Occipital lobe (tissue), 2 donors: Measurements from ENCODE around the gene LIN7A. TPM values are rescaled to one million over a fixed set of nuclear protein-coding genes. Genes with fewer than 3 reads are reported as not detected.
"Not testable (repeated sequence)": the region's sequence is repeated elsewhere in the genome, so short reads cannot be mapped to it uniquely, and the experiment has no call there.

Experiments used
- DNase-seq: peaks from one replicate; lab custom pipeline; 2025; lab: John Stamatoyannopoulos, UW
- total RNA-seq: library from RNA; depleted of rRNA; stranded (reverse); fragments of >200 nt; gene quantifications from one replicate; pipeline ENCODE4 v1.2.3, GENCODE V29; 2014

LIN7A gene
- total RNA-seq, 1 donor from 2014 or later: 37.7 TPM

DNA sequence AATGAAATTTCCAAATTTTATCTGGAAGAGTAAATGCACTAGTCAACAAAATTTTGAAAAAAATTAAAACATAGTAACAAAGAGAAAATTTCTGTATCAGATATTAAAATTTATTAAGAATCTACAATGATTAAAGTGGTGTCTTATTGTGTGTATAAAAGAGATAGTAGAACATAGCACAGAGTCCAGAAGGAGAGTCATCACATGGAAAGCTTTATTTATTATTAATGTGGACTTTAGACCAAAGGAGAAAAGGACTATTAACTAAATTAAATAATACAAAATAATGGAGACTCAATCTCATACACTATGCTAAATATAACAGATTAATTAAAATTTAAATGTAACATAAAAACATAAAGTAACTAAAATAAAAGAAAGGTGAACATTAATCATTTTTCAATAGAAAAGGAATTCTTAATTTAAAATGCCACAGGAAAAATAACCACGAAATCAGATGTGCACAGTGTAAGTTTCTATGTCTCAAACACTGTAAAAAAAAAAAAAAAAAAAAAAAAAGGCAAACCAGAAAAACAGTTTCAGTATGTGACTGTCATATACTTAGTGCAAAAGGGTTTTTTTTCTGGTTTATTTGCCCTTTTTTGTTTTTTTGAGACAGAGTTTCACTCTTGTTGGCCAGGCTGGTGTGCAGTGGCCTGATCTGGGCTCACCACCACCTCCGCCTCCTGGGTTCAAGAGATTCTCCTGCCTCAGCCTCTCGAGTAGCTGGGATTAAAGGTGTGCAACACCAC is 125.6 kb downstream of the LIN7A start:
- DNase-seq: no peak

DNA sequence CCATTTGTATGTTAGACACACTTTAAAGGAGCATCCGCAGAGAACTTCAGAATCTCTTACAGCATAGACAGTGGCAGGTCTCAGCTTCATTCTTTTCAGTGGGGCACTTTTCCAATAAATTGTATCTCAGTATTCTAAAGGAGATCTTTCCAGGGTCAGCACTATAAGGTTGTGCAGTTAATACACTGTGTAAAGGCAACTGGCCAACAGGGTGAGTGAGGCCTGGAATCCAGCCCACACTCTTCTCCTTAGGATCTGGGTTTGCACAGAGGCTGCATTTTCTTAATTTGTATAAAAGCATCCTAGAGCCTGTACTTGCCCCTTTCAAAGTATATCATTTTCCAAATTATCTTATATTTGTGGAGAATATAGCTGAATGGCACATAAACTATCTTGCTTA is 126.9 kb downstream of the LIN7A start:
- no peak for DNase-seq

GRCh38 chr12:80807640-80808288 is 130.0 kb downstream of the LIN7A start:
- no peak for DNase-seq

DNA sequence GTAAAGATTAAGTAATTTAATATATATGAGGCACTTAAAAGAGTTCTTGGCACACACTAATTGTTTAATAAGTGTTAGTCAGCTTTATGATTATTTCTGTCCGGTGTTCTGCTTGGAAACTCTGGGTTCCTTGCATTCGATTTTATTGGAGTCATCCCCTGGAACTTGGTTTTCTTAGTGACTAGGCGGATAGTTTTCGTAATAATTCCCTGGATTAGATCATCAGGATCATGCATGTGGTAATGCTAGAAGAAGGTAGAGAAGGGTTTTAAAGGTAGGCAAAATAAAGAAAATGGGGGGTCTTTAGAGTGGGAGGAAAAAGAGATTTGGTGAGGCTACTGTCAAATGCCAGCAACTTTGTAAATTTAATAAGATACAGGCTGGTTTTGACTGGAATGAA is 132.6 kb downstream of the LIN7A start:
- DNase-seq: no peak

GRCh38 chr12:80802652-80803400 is 134.9 kb downstream of the LIN7A start:
- DNase-seq: no peak

- DNase-seq: no peak
Measured at GRCh38 chr12:80798281-80798680, 139.5 kb downstream of the LIN7A start.

GRCh38 chr12:80794551-80794950 is 143.2 kb downstream of the LIN7A start:
- DNase-seq: no peak

- no peak for DNase-seq
Measured at GRCh38 chr12:80792861-80793260, 144.9 kb downstream of the LIN7A start.

- no peak for DNase-seq
Measured at GRCh38 chr12:80791863-80792262, 145.9 kb downstream of the LIN7A start.

DNA sequence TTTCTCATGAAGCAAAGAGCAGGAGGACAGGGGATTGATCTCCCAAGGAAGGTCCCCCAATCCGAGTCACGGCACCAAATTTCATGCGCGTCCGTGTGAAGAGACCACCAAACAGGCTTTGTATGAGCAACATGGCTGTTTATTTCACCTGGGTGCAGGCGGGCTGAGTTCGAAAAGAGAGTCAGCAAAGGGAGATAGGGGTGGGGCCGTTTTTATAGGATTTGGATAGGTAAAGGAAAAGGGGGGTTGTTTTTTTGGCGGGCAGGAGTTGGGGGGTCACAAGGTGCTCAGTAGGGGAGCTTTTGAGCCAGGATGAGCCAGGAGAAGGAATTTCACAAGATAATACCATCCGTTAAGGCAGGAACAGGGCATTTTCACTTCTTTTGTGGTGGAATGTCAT is 149.3 kb downstream of the LIN7A start:
- DNase-seq: not testable (repeated sequence)

GRCh38 chr12:80782963-80783470 is 154.7 kb downstream of the LIN7A start:
- not testable (repeated sequence) for DNase-seq

DNA sequence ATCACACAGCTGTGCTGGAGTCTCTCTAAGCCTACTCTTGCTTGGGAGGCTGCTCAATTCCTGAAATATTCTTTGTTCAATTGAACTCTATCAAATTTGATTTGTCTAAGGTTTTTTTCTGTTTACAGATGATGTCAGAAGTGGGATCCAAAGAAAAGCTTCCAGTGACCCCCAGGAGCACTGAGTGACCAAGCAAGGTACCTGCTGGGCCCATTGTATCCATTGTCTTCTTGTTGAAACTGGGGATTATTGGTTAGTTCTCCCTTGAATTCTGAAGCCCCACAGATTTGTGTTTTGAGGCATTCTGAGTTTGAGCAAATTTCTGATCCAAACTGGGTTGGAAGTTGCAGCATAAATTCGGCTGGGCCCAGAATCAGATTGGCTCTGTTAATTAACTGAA is 156.4 kb downstream of the LIN7A start:
- DNase-seq: no peak

- no peak for DNase-seq
Measured at GRCh38 chr12:80780746-80781145, 157.0 kb downstream of the LIN7A start.

- DNase-seq: no peak
Measured at GRCh38 chr12:80778005-80778541, 159.7 kb downstream of the LIN7A start.

DNA sequence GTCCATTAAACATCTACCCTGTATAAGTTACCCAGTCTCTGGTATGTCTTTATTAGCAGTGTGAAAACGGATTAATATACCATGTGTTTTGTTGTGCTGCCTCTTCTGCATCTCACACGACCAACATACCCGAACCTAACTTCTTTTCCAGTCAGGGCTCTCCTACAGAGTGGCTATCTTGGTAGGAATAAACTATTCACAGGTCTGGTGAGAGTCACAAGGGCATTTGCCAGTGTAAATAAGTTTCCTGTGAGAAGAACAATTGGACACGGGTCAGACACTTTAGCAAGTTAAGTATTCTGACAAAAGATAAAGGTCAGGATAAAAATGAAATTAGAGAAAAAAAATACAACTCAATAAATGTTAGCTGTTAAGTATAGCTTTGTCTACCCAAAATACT is 160.1 kb downstream of the LIN7A start:
- DNase-seq: no peak

DNA sequence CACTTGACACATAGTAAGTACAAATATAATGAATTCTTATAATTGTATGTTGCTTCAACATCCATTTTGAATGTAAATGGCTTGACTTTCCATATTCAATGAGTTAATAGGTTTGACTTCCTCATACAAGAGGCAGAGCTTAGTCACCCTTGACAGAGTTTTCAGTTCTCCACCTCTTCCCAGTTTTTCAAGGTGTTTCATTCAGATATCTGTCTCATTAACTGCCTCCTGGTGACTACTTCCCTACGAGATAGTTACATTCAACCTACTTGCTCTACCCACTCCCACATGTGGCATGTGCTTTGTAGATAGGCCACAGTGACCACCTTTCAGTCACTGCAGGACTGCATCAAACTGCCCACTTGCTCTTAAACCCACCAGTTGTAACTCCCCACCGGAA is 161.0 kb downstream of the LIN7A start:
- no peak for DNase-seq

DNA sequence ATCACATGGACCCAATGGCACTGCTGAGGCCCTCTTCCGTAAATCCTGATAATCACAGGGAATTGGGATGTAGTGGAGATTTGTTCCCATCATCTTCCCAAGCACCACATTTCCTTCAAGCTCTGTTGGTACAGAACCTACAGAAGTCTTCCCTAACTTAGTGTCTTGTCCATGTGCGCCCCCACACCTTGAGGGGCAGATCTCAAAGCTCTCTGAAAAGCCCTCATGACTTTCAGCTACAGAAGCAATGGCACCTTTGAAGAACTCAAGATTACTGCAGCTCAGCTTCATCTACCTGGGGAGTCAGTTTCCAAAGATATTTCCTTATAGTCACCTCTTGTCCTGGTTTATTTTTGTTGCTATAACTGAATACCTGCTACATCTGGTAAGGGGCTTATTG is 166.8 kb downstream of the LIN7A start:
- DNase-seq: no peak

DNA sequence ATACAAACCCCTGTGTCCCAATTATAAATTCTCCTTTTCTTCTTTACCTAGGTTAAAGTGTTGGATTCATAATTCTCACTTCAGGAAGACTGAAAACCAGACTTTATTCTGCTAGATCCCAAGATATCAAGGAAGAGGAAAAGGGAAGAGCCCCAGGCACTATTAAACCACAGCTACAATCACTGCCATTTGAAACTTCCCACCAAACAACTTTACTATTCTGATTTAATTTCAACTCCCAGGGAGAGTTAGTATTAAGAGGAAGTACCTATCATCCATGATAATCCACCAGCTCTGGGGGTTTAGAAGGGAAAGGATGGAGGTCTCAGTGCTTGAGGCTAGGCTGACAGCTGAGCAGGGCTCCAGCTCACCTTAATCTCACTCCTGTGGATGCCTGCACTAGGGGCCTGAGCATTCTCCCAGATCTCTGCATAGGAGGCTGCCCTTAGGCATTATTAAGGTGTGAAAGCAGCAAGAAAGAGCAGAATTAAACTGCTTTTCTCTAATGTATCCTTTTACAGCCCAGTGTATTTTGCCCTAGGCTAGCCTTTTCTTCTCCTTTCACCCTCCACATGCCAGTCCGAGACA is 168.1 kb downstream of the LIN7A start:
- no peak for DNase-seq

GRCh38 chr12:80766897-80767296 is 170.8 kb downstream of the LIN7A start:
- DNase-seq: no peak

GRCh38 chr12:80766210-80766609 is 171.5 kb downstream of the LIN7A start:
- no peak for DNase-seq

DNA sequence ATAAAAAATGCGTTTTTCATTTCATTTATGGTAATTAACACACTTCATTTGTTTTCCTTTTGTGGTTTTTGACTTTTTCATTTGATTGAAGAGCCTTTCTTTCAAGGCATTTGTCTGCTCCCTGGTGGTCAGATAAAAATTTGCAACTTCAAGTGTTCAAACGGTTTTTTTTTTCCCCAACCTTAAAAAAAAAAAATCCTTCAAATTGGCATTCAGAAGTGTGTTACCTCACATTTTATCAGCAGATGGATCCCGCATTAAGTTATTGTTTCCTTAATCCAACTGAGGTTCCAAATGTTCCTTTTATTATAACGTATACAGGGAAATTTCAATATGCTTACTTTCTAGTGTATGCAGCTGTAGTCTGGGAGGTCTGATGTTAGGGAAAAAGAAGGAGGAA is 173.9 kb downstream of the LIN7A start:
- DNase-seq: no peak

GRCh38 chr12:80761838-80762237 is 175.9 kb downstream of the LIN7A start:
- no peak for DNase-seq
